GM18951 (cell line): ENCODE measurements around the gene MAP6.
"Not testable (repeated sequence)": the region's sequence is repeated elsewhere in the genome, so short reads cannot be mapped to it uniquely, and the experiment has no call there.

ENCODE experiments used
- POLR2A ChIP-seq: IDR thresholded peaks from 4 replicates; pipeline ENCODE4 v1.6.1; 2011; ENCODE audit warnings: mild to moderate bottlenecking; ENCODE audit not compliant: insufficient read length, insufficient read depth; ENCODE audit errors: extremely low read depth
- in situ Hi-C: fragments of 300-500 bp; cut with MboI; formaldehyde crosslinking; loops from one replicate; pipeline ENCODE4 v1.12.0; 2022; ENCODE audit warnings: low sequenced_read_pairs, mixed read lengths, inconsistent platforms; ENCODE audit not compliant: unreplicated experiment

Gene MAP6

DNA sequence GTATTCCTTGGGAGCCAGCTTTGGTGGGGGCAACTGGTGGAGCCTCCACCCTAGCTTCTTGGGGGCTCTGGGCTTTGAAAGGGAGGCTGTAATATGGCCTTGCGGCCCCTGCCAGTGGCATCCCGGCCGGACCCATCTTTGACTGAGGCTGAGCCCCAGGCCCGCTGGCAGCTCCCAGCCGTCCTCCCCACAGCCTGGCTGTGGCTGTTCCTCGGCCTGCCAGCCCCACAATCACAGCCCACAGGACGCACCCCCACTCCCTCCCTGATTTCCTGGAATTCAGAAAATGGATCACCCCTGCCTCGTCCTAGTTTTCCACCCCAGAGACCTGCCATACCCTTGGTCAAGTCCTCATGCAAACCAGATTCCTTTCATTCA, 83.6 kb downstream of the MAP6 start:
- TF ChIP-seq POLR2A, result no peak
- in situ Hi-C loops, result no loop called here

DNA sequence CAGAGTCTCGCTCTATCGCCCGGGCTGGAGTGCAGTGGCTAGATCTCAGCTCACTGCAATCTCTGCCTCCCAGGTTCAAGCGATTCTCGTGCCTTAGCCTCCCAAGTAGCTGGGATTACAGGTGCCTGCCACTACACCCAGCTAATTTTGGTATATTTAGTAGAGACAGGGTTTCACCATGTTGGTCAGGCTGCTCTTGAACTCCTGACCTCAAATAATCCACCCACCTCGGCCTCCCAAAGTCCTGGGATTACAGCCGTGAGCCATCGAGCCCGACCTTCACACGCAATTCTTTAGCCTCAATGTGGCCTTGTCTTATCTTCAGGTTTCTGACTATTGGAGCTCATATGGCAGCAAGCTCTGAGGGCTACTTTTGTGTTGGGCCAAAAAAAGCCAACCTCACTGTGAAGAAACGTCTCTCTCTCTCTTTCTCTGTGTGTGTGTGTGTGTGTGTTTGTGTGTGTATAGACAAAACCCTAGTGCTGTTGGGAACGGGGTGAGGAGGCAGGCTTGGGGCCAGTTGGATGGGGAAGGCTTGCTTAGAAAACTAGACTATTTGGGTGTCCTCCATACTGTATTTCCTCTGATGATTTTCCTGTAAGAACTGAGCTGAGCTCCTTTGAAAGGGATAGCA, 84.1 kb downstream of the MAP6 start:
- in situ Hi-C loops, result not testable (repeated sequence)

DNA sequence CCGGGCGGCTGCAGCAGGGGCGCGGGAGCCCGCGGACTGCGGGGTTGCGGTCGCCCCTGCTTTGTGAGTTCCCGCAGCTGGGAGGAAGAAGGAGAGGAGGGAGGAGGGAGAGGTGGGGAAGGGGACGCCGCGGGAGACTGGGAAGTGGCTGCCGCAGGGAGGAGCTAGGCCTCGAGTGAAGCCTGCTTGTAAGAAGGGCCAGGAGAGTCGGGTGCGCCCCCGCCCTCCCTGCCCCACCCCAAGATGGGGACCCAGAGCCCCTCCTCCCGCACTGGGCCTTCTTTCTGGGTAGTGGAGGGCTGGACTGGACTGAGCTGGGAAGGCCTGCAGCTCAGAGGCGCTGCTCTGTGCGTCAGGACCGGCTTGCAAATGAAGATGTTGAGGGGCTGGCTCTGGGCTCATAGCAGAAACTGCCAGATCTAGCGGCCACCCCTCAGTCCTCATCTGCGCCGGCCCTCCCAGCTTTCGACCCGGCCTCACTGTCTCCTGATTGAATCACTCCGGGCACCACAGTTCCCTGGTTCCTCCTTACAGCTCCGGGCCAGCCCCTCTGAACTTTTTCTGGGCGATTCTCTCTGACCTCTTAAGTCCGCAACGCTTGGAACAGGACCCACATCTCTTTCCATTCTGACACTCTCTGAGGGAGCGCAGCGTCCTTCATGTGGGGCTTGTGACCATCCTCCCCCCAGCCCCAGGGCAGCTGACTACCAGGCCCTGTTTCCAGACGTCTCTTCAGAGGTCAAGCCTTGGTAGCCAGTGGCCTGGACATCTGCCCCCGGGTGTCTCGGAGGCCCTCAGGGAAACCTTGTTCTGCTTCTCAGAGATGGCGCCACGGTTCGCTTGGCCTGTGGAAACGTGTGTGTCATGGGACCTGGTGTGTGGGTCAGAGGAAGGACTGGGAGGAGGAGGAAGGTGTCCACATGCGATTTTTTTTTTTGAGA, 84.8 kb downstream of the MAP6 start:
- in situ Hi-C loops, result no loop called here
- TF ChIP-seq POLR2A, result no peak

DNA sequence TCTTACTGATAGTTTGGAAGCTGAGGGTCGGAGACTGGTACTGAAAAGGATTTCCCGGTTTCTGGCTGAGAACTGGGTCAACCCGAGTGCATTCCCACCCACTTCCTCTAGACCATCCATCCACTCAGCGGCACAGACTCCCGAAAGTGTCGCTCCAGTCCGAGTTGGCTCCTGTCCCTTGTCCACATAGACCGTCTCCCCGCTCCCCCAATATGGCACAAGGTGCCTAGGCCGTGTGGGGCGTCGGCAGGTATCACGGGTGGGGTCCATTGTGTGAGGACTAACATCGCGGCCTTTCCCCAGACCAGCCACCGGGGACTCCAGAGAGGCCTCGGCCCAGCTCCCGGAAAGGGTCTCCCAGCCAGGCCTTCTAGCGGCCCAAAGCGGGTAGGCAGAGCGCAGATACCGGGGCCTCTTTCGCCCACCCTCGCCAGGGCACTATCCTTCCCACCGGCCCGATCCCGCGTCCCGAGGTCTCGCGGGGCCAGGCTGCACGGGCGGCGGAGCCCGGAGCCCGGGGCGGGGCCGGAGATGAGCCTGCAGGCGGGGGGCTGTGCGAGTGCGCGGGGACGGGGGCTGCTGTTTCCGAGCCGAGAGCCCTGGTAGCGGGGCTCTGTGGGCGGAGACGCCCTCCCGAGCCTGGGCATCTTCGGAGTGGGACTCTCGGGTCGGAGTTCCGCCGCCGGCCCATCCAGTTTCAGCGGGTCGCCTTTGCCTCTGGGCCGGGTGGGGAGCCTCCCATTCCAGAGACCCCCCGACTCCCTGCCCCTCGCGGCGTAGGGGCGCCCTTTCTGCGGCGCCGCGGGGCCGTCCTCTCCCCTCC, 85.7 kb downstream of the MAP6 start:
- TF ChIP-seq POLR2A, result peak; percentile 61
- in situ Hi-C loops, result no loop called here

DNA sequence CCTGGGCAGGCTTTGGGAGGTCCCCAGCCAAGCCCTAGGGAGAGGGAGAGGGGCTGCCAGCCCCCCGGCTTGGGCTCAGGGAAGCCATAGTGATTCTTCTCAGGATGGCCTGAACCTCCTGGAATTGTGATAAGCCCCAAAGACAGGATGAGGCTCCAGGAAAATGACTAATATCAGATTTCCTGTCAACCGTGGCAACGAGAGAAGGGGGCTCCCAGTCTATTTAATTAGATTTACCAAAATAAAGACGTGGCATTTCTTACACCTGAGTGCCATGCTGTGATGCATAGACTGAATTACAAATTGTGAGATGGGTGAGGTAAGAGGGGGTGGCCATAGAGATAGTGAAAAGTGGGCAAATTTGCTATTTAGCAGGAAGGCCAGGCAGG, 86.3 kb downstream of the MAP6 start:
- in situ Hi-C loops, result no loop called here
- no peak for TF ChIP-seq POLR2A

DNA sequence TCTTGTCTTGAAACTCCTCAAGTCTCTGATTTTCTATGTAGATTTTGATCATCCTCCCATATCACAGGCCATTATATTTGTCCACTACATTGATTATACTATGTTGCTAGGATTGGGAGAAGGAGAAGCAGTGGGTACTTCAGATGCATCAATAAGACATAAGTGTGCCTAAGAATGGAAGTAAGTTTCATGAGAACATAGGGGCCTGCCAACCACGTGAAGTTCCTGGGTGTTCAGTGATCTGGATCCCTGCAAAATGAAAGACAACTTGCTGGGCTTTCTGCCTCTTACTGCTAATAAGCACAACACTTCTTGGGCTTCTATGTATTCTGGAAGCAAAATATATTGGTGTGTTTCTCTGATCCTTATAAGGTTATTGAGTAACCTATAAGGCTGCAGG, 89.0 kb downstream of the MAP6 start:
- TF ChIP-seq POLR2A, result no peak
- in situ Hi-C loops, result no loop called here

DNA sequence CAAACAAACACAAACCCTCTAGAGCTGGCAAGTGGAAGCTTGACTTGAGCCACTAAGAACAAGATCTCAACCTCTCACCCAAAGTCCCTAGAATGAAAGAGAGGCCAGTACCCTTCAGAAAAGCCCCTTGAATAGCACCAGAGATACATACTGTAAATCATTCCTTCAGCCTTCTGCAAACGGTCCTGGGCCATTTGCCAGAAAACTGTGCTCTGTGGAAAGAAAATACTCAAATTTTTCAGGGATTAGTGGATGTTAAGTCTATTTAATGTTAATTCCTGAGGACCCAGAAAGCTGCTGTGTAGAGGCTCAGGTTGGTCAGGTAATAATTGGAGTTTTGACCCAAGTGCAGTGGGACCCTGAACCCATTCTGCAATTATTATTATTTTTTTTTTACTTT, 89.9 kb downstream of the MAP6 start:
- in situ Hi-C loops, result no loop called here
- no peak for TF ChIP-seq POLR2A

DNA sequence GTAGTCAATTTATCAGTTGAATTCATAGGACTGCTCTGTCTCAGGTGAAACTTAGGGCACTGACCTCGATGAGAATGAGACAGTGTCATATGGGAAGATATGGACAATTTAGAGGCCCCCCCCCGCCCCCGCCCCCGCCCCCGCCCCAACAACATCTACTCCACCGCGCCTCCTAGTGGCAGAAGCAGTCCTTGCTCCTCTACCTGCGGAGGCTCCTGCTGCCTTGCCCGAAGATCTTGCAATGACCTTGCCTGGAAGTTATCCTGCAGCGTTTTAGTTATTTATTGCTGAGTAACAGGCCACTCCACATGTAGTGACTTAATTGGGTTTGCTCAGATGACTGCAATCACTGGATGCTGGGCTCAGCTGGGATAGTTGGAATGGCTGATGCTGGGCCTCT, 91.6 kb downstream of the MAP6 start:
- in situ Hi-C loops, result no loop called here
- TF ChIP-seq POLR2A, result no peak

DNA sequence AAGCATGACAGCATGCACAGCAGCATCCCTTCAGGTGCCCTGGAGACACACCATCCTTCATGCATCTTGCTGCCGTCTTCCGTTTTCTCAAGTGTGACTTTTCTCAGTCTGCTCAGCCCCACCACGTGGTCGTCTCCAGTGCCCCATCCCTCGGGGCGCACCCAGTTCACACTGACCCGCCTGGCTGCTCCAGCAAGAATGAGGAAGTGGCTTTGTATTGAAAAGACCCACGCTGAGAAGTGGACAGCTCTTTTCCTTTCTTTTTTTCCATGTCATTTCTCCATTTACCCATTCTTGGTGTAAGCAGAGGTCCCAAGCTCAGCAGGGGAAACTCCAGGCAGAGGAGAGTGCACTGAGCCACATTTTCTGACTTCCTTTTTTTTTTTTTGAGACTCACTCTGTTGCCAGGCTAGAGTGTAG, 92.3 kb downstream of the MAP6 start:
- in situ Hi-C loops, result no loop called here
- TF ChIP-seq POLR2A, result no peak

DNA sequence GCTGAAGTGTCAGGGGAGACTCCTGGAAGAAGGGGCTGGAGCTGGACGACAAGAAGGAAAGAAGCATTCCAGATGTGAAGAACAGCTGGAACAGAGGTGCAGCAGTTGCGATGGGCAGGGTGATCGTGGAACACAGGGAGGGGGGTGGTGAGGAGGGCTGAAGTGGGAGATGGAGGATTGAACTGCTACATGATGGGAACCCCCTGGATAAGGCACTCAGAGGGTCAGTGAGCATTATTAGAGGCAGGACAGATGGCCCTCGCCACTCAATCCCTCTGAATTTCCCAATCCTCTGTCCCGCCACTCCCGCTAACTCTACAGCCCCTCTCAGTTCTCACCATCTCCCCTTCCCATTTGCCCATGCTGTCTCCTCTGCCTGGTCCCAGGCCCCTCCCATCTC, 92.8 kb downstream of the MAP6 start:
- no peak for TF ChIP-seq POLR2A
- in situ Hi-C loops, result no loop called here

DNA sequence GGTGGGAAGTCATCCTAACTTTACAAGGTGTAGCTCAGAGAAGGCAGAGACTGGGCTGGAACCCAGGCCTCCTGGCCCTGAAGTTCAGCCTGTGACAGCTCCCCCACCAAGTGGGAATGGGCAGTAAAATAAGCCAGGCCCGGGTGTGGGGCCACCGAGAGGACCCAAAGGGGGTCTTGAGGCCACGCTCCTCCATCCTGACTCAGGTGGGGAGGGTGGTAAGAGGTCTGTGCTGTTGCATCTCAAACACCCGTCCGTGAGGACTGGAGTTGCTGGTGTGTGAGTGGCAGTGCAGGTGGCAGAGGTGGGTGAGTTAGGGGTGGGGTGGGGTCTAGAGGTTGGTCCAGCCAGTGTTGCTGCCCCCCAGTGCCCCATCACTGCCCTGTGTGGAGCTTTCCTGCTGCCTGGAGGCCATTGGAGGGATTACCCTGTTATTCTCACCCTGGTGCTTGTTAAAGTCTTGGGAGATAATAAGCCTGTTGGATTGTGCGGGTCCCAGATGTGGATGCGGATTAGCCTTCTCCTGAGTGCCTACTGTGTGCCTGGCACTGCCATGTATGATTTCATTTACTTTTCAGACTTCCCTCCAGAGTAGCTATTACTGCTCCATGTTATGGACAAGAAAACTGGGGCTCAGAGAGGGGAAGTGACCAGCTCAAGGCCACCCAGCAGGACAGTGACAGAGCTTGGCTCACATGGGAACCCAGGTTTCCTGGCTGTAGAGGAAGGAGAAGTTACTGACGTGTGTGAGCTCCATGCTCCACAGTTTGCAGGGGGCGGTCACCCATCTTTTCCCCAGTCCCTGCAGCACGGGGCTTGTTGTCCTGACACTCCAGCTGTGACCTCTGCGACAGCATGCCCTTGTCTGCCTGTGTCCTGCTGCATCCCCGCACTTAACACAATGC, 93.9 kb downstream of the MAP6 start:
- no peak for TF ChIP-seq POLR2A
- in situ Hi-C loops, result no loop called here

DNA sequence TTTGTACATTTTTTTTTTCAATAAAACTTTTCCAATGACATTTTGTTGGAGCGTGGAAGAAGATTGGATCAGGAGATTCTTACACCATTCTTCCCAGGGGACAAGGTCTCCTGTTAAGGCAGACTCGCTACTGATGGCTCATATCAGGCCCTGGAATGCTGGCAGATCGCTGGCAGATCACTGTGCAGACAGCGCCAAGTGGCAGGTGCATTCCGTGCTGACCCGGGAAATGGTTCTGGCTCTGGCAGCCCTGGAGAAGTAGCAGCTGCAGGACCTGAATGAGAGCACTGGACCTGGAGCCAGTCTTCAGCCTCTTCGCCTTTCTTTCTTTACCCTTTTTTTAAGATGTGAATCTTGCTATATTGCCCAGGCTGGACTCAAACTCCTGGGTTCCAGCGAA, 96.1 kb downstream of the MAP6 start:
- in situ Hi-C loops, result no loop called here
- TF ChIP-seq POLR2A, result no peak
